ENCODE data around the gene EHMT1. TPM values are rescaled to one million over a fixed set of nuclear protein-coding genes. Genes with fewer than 3 reads are reported as not detected.
"Not testable (repeated sequence)": the region's sequence is repeated elsewhere in the genome, so short reads cannot be mapped to it uniquely, and the experiment has no call there.

Gene EHMT1
- total RNA-seq, 2 experiments from 2014 or later = 87.1 to 91.4 TPM

- Mint-ChIP-seq H3K36me3 (ENCODE audit: low read depth) (peaks cover 29% of the 10 kb centered on the region), H3K4me3 (no peak overlapping the region), H3K27me3 (no peaks in the 10 kb centered on the region), H3K27ac (peak overlapping the region; percentile 42), H3K9me3 (no peaks in the 10 kb centered on the region), H3K4me1 (peaks cover 53% of the 10 kb centered on the region)
- CTCF ChIA-PET = interaction anchor here (0.6 kb wide), 1 partner anchor 11 kb away, joined by 4 read pairs; no protein-coding TSS in a partner anchor
- POLR2A ChIA-PET = interaction anchor here (1.0 kb wide), 1 partner anchor 8 kb away, joined by 3 read pairs; the partner anchor contains the start of gene EHMT1
- no peak for DNase-seq
Measured at GRCh38 chr9:137626464-137626863, 7.7 kb downstream of the EHMT1 start.

GRCh38 chr9:137627406-137627805, 8.6 kb downstream of the EHMT1 start:
- POLR2A ChIA-PET = interaction anchor here (1.0 to 4.1 kb wide), 4 partner anchors 8 to 37 kb away, joined by 3 to 33 read pairs (median 4); partner anchors contain the start of genes EHMT1 and ZMYND19
- H3K27ac Mint-ChIP-seq = peak overlapping the region; percentile 35
- not testable (repeated sequence) for H3K4me3 Mint-ChIP-seq, DNase-seq, H3K9me3 Mint-ChIP-seq, H3K27me3 Mint-ChIP-seq
- H3K36me3 Mint-ChIP-seq (ENCODE audit: low read depth) = peaks cover 26% of the 10 kb centered on the region
- H3K4me1 Mint-ChIP-seq = peaks cover 51% of the 10 kb centered on the region
- CTCF ChIA-PET = interaction anchor here (1.4 to 2.3 kb wide), 2 partner anchors 46 to 48 kb away, joined by 4 to 12 read pairs; partner anchors contain the start of gene DPH7

- ChIA-PET POLR2A (interaction anchor here (4.1 kb wide), 1 partner anchor 11 kb away, joined by 33 read pairs; the partner anchor contains the start of gene EHMT1), CTCF (interaction anchor here (1.0 kb wide), 1 partner anchor 12 kb away, joined by 4 read pairs; the partner anchor contains the start of gene EHMT1)
- H3K27me3 Mint-ChIP-seq = no peaks in the 10 kb centered on the region
- H3K4me1 Mint-ChIP-seq = peaks cover 56% of the 10 kb centered on the region
- H3K36me3 Mint-ChIP-seq (ENCODE audit: low read depth) = peaks cover 15% of the 10 kb centered on the region
- H3K9me3 Mint-ChIP-seq = no peaks in the 10 kb centered on the region
- H3K27ac Mint-ChIP-seq = no peak overlapping the region
- DNase-seq = no peak
- no peak overlapping the region for H3K4me3 Mint-ChIP-seq
Measured at GRCh38 chr9:137630126-137630525, 11.3 kb downstream of the EHMT1 start.

DNA sequence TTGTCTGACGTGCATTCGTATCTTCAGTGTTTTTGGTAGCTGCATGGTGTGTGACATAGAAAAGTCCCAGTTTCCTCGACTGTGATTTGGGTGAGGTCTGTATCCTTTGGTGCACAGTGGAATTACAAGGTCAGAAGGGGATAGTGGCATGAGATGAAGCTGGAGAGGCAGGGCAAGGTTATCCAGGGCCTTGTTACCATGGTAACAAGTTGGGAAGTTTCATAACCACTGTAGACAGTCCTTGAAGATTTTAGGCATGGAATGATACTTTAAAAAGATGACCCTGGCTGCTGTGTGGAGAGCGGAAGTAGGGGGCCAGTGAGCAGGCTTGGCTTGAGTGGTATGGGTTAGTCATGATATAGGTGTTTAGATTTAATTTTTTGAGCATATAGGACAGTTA, 11.9 kb downstream of the EHMT1 start:
- Mint-ChIP-seq H3K9me3 (no peaks in the 10 kb centered on the region), H3K4me3 (no peak overlapping the region), H3K36me3 (ENCODE audit: low read depth) (peaks cover 10% of the 10 kb centered on the region), H3K27ac (peak overlapping the region; percentile 1), H3K4me1 (peaks cover 51% of the 10 kb centered on the region), H3K27me3 (no peaks in the 10 kb centered on the region)
- CTCF ChIA-PET = no interaction called here
- no peak for DNase-seq
- POLR2A ChIA-PET = interaction anchor here (4.1 kb wide), 1 partner anchor 11 kb away, joined by 33 read pairs; the partner anchor contains the start of gene EHMT1

- Mint-ChIP-seq H3K4me3 (no peak overlapping the region), H3K36me3 (ENCODE audit: low read depth) (peaks cover 14% of the 10 kb centered on the region), H3K27me3 (no peaks in the 10 kb centered on the region), H3K4me1 (peaks cover 49% of the 10 kb centered on the region), H3K27ac (no peak overlapping the region), H3K9me3 (no peaks in the 10 kb centered on the region)
- ChIA-PET POLR2A (interaction anchor here (4.1 kb wide), 1 partner anchor 12 kb away, joined by 33 read pairs; the partner anchor contains the start of gene EHMT1), CTCF (no interaction called here)
- no peak for DNase-seq
Measured at GRCh38 chr9:137631345-137632229, 12.8 kb downstream of the EHMT1 start.

DNA sequence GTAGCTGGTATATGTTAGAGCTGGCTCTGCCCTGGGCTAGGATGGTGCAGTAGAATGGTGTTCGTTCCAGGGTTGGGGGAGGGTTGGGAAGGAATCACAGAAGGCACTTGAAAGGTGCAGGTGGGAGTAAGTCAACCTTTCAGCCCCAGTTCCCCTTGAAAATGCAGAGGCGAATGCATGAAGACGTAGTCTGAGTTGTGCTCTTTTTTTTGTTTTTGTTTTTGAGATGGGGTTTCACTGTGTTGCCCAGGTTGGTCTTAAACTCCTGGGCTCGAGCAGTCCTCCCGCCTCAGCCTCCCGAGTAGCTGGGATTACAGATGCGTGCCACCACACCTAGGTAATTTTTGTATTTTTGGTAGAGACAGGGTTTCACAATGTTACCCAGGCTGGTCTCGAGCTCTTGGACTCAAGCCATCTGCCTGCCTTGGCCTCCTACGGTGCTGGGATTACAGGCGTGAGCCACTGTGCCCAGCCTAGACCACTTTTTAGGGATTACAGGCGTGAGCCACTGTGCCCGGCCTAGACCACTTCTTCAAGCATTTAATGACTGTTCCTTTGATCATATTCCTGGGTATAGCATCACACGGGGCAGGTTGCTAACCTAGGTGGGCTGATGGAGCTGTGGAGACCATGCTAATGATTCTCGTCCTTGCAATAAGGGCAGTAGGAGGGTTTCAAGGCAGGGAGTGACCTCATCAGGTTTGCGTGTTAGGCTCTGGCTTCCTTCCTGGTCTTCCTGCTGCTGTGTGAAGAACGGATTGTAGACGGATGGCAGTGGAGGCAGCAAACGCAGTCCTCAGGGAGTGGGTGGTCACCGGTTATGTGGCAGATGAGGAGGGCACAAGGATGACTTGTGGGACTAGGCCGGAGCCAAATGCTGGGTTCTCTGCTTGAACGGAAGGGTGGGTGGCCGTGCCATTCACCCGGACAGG, 13.7 kb downstream of the EHMT1 start:
- Mint-ChIP-seq H3K4me3 (no peak overlapping the region), H3K4me1 (peaks cover 47% of the 10 kb centered on the region), H3K9me3 (no peaks in the 10 kb centered on the region), H3K27me3 (no peaks in the 10 kb centered on the region), H3K36me3 (ENCODE audit: low read depth) (peaks cover 14% of the 10 kb centered on the region), H3K27ac (no peak overlapping the region)
- CTCF ChIA-PET = no interaction called here
- no peak for DNase-seq
- POLR2A ChIA-PET = no interaction called here

GRCh38 chr9:137634016-137634415, 15.2 kb downstream of the EHMT1 start:
- Mint-ChIP-seq H3K27me3 (no peaks in the 10 kb centered on the region), H3K4me3 (no peak overlapping the region), H3K27ac (no peak overlapping the region), H3K9me3 (no peaks in the 10 kb centered on the region), H3K36me3 (ENCODE audit: low read depth) (peaks cover 7% of the 10 kb centered on the region), H3K4me1 (peaks cover 43% of the 10 kb centered on the region)
- ChIA-PET CTCF (no interaction called here), POLR2A (no interaction called here)
- no peak for DNase-seq

DNA sequence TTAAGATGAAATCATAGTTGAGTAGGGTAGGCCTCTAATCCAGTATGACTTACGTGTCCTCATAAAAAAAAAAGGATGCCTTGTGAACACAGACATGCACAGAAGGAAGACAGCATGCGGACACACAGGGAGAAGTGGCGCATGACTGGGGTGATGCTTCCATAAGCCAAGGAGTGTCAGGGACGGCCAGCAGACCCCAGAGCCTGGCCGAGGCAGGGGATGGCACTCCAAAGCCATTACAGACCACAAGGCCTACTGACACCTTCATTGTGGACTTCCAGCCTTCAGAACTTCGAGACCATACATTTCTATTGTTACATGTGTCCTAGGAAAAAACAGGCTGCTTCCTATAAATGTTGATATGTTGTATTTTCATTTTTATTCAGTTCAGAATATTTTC, 19.9 kb downstream of the EHMT1 start:
- Mint-ChIP-seq H3K4me3 (peak overlapping the region; percentile 69), H3K36me3 (ENCODE audit: low read depth) (peaks cover 30% of the 10 kb centered on the region), H3K9me3 (no peaks in the 10 kb centered on the region), H3K27me3 (no peaks in the 10 kb centered on the region), H3K27ac (peak overlapping the region; percentile 78), H3K4me1 (peaks cover 36% of the 10 kb centered on the region)
- ChIA-PET POLR2A (interaction anchor here (1.3 kb wide), 1 partner anchor 10 kb away, joined by 3 read pairs; no protein-coding TSS in a partner anchor), CTCF (interaction anchor here (1.4 kb wide), 1 partner anchor 20 kb away, joined by 4 read pairs; the partner anchor contains the start of gene EHMT1)
- DNase-seq = no peak

- POLR2A ChIA-PET = interaction anchor here (1.4 to 1.8 kb wide), 3 partner anchors 9 to 20 kb away, joined by 4 to 7 read pairs (median 4); partner anchors contain the start of gene EHMT1
- Mint-ChIP-seq H3K4me1 (peaks cover 36% of the 10 kb centered on the region), H3K4me3 (peak overlapping the region; percentile 69), H3K9me3 (no peaks in the 10 kb centered on the region), H3K27me3 (no peaks in the 10 kb centered on the region), H3K27ac (peak overlapping the region; percentile 78), H3K36me3 (ENCODE audit: low read depth) (peaks cover 34% of the 10 kb centered on the region)
- DNase-seq = no peak
- CTCF ChIA-PET = interaction anchor here (1.4 kb wide), 1 partner anchor 20 kb away, joined by 3 read pairs; no protein-coding TSS in a partner anchor
Measured at GRCh38 chr9:137639303-137640051, 20.7 kb downstream of the EHMT1 start.

DNA sequence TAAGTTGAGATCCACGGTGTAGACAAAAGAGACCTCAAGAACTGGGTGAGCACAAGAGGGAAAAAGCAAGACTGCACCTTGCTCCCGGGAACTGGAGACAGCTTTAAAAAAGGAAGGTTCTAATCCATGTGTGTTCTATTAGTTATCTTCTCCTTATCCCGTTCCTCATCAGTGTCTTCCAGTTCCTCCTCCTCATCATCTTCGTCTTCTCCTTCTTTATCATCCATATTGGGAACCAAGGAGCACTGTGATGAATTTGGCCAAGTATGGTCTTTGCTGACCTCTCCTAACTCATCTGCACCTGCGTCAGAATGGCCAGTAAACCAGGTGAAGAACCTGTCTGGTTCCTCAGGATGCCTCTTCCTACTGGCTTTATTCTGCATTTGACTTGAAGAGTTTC, 22.1 kb downstream of the EHMT1 start:
- POLR2A ChIA-PET = interaction anchor here (1.4 to 1.8 kb wide), 3 partner anchors 8 to 22 kb away, joined by 4 to 7 read pairs (median 4); partner anchors contain the start of gene EHMT1
- peaks cover 38% of the 10 kb centered on the region for H3K36me3 Mint-ChIP-seq (ENCODE audit: low read depth)

DNA sequence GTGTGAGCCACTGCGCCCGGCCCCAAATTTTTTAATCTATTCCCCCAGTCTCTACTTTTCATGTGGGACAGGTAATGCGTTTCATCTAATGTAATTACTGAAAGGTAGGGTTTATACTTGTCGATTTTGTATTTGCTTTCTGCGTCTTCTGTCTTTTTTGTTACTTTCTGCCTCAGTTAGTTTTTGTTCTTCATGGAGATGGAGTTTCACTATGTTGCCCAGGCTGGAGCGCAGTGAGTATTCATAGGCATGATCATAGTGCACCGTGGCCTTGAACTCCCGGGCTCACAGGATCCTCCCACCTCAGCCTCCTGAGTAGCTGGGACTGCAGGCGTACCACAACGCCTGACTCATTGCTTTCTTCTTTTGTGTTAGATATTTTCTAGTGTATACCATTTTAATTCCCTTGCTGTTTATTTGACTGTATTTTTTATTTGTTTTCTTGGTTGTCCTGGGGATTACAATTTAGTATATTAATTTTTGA, 23.4 kb downstream of the EHMT1 start:
- H3K36me3 Mint-ChIP-seq (ENCODE audit: low read depth) = peaks cover 42% of the 10 kb centered on the region
- peaks cover 44% of the 10 kb centered on the region for H3K4me1 Mint-ChIP-seq
- H3K9me3 Mint-ChIP-seq = no peaks in the 10 kb centered on the region
- no peak for DNase-seq
- H3K27me3 Mint-ChIP-seq = no peaks in the 10 kb centered on the region
- no peak overlapping the region for H3K27ac Mint-ChIP-seq
- CTCF ChIA-PET = no interaction called here
- POLR2A ChIA-PET = interaction anchor here (0.8 kb wide), 1 partner anchor 14 kb away, joined by 3 read pairs; no protein-coding TSS in a partner anchor
- H3K4me3 Mint-ChIP-seq = no peak overlapping the region

More for the DNA sequence above, 22.1 kb downstream of the EHMT1 start:
- DNase-seq = no peak
- Mint-ChIP-seq H3K9me3 (no peaks in the 10 kb centered on the region), H3K4me1 (peaks cover 36% of the 10 kb centered on the region), H3K4me3 (no peak overlapping the region), H3K27ac (no peak overlapping the region), H3K27me3 (no peaks in the 10 kb centered on the region)
- CTCF ChIA-PET = interaction anchor here (1.4 kb wide), 1 partner anchor 21 kb away, joined by 3 read pairs; no protein-coding TSS in a partner anchor

DNA sequence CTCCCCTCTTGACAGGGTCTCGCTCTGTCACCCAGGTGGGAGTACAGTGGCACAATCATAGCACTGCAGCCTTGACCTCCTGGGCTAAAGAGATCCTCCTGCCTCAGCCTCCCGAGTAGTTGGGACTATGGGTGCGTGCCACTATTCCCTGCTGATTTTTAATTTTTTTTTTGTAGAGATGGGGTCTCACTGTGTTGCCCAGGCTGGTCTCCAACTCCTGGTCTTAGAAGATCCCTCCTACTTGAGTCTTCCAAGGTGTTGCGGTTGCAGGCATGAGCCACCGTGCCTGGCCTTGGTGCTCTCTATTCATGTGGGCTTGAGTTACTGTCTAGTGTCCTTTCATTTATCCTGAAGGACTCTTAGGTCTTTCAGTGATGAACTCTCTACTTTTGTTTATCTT, 24.1 kb downstream of the EHMT1 start:
- ChIA-PET POLR2A (no interaction called here), CTCF (no interaction called here)
- no peak overlapping the region for H3K4me3 Mint-ChIP-seq
- H3K36me3 Mint-ChIP-seq (ENCODE audit: low read depth) = peaks cover 46% of the 10 kb centered on the region
- no peak for DNase-seq
- H3K9me3 Mint-ChIP-seq = no peaks in the 10 kb centered on the region
- no peak overlapping the region for H3K27ac Mint-ChIP-seq
- H3K4me1 Mint-ChIP-seq = peaks cover 48% of the 10 kb centered on the region
- H3K27me3 Mint-ChIP-seq = no peaks in the 10 kb centered on the region

Data from activated CD4-positive, alpha-beta memory T cell treated with anti-CD3 and anti-CD28 coated beads, Interleukin-2, amount 10 ng/mL, durations not matched to agents 7 days and 5 days (primary cell).